T-helper 2 cell treated with Interferon-gamma antibody and Interleukin-4, amounts not matched to agents 5 μg/mL and 100 μg/mL, for 36 hours (primary cell): ENCODE measurements around the gene MRPL55.
"Not testable (repeated sequence)": the region's sequence is repeated elsewhere in the genome, so short reads cannot be mapped to it uniquely, and the experiment has no call there.

Experiments
- DNase-seq: peaks from one replicate; pipeline ENCODE4 v3.0.0; 2021; ENCODE audit warnings: low spot score
- H3K27ac Mint-ChIP-seq: one replicate; pipeline ENCODE4 v1.8.0; 2021; ENCODE audit warnings: mild to moderate bottlenecking, mixed read lengths
- H3K27me3 Mint-ChIP-seq: one replicate; pipeline ENCODE4 v1.8.0; 2021; ENCODE audit warnings: low read depth, mixed read lengths
- H3K36me3 Mint-ChIP-seq: one replicate; pipeline ENCODE4 v1.8.0; 2021; ENCODE audit warnings: low read depth, mixed read lengths
- H3K4me1 Mint-ChIP-seq: one replicate; pipeline ENCODE4 v1.8.0; 2021; ENCODE audit warnings: low read depth, mixed read lengths
- H3K4me3 Mint-ChIP-seq: one replicate; pipeline ENCODE4 v1.8.0; 2022; ENCODE audit warnings: mild to moderate bottlenecking, moderate library complexity, mixed read lengths
- H3K9me3 Mint-ChIP-seq: one replicate; pipeline ENCODE4 v1.8.0; 2021; ENCODE audit warnings: mixed read lengths

The MRPL55 gene

DNA sequence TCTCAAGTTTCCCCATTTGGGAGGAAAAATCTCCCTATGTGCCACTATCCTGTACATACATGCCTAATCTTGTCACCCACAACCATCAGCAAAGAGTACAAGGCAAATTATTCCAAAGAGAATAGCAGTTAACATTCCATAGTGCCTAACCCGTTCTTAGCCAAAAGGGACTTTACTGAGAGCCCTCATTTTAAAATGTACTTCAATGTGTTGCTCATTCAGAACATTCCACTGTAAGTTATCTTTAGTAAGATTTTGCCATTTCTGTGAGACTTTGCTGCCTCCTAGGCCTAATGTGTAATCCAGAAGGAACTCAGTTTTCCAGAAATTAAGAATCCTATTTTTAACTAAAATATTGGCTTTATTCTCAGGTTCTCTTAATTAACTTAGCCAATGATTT lies 11.3 kb upstream of the MRPL55 start:
- H3K27ac Mint-ChIP-seq: no peak overlapping the region
- H3K9me3 Mint-ChIP-seq: peaks cover 21% of the 10 kb centered on the region
- H3K36me3 Mint-ChIP-seq: peaks cover 7% of the 10 kb centered on the region
- no peak for DNase-seq
- H3K27me3 Mint-ChIP-seq: no peaks in the 10 kb centered on the region
- peaks cover 4% of the 10 kb centered on the region for H3K4me1 Mint-ChIP-seq
- no peak overlapping the region for H3K4me3 Mint-ChIP-seq

DNA sequence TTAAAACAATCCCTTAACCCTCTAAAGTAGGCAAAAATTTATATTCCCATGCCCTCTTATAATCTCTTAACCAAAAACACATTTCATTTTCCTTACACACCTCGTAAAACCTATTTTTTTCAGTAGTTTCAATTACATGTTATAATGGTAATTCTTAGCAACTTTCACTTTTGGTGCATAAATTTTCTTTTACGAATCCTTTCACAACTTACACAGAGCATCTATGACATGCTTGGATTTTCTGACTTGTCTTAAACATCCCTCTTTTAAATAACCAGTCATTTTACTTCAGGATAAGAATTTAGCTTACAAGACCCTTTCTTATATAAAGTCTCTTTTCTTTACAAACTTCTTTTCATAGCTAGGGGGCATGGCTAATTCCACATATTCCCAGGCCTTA lies 8.9 kb upstream of the MRPL55 start:
- Mint-ChIP-seq H3K27me3 (no peaks in the 10 kb centered on the region), H3K27ac (no peak overlapping the region), H3K36me3 (peaks cover 7% of the 10 kb centered on the region), H3K9me3 (peaks cover 21% of the 10 kb centered on the region), H3K4me3 (no peak overlapping the region), H3K4me1 (peaks cover 4% of the 10 kb centered on the region)
- no peak for DNase-seq

DNA sequence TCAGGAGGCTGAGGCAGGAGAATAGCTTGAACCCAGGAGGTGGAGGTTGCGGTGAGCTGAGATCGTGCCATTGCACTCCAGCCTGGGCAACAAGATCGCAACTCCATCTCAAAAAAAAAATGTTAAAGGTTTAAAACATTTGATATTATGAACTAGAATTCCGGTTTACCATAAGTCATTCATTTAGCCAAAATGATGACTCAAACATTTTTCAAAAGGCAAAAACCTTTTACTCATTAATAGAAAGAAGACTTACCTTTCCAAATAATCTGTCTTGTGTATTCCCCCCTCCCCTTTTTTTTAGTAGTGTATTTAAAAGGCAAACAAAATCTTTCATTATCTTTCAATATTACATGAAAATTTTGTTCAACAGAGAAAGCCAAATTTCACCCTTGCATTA lies 8.2 kb upstream of the MRPL55 start:
- no peak overlapping the region for H3K27ac Mint-ChIP-seq
- DNase-seq: no peak
- H3K27me3 Mint-ChIP-seq: no peaks in the 10 kb centered on the region
- peaks cover 4% of the 10 kb centered on the region for H3K4me1 Mint-ChIP-seq
- peaks cover 21% of the 10 kb centered on the region for H3K9me3 Mint-ChIP-seq
- H3K4me3 Mint-ChIP-seq: no peak overlapping the region
- H3K36me3 Mint-ChIP-seq: peaks cover 7% of the 10 kb centered on the region

DNA sequence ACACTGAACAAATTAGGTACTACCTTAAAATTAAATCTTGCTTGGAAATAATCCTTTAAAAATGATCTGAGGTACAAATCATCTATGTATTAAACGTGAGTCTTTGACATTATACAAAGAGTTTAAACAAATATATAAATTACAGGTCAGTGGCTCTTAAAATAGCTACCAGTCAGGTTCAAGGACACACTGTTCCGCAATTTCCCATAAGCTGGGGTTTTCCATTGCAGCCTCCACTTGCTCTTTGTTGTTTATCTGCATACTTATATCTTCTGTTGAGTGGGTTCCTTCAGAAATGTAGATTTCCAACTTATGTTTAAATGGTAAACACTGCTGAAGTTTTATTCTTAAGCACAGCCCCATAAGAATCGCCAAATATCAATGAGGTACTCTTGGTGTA lies 5.7 kb upstream of the MRPL55 start:
- Mint-ChIP-seq H3K4me1 (peaks cover 7% of the 10 kb centered on the region), H3K27ac (no peak overlapping the region), H3K9me3 (peaks cover 16% of the 10 kb centered on the region), H3K36me3 (peaks cover 7% of the 10 kb centered on the region), H3K27me3 (no peaks in the 10 kb centered on the region), H3K4me3 (no peak overlapping the region)
- DNase-seq: no peak

DNA sequence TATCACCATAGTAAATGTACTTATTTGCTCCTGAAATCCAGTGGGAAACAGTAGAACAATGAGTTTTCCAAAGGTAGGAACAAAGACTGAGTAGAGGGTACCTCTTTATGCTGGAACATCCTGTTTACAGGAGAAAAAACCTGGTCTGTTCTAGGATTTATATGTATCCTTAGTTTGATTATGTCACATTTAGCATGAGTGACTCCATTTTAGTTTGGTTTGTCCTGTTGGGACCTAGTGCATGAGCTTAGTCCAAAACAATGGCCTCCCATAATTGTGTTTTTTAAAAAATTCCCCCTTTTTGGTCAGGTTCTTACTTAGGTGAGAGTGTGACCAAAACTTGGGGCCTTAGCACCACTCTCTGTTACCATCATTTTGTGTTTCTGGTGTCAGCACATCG lies 3.5 kb upstream of the MRPL55 start:
- H3K4me3 Mint-ChIP-seq: no peak overlapping the region
- H3K4me1 Mint-ChIP-seq: peaks cover 16% of the 10 kb centered on the region
- no peak for DNase-seq
- no peaks in the 10 kb centered on the region for H3K27me3 Mint-ChIP-seq
- H3K36me3 Mint-ChIP-seq: peaks cover 5% of the 10 kb centered on the region
- no peak overlapping the region for H3K27ac Mint-ChIP-seq
- peaks cover 3% of the 10 kb centered on the region for H3K9me3 Mint-ChIP-seq

DNA sequence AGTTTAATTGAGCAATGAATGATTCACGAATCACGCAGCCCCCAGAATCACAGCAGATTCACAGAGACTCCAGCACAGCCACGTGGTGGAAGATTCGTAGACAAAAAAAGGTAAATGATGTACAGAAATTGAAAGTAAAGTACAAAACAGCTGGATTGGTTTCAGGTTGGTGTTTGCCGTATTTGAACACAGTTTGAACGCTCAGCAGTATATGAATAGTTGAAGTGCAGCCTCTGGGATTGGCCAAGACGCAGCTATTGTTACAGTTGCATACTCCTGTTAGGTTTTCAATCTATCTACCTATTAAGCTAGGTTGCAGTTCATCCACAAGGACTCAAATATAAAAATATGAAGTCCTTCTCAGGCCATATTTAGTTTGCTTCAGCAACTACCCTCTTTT lies 3.1 kb upstream of the MRPL55 start:
- Mint-ChIP-seq H3K36me3 (peaks cover 3% of the 10 kb centered on the region), H3K9me3 (no peaks in the 10 kb centered on the region), H3K4me1 (peaks cover 16% of the 10 kb centered on the region), H3K27ac (no peak overlapping the region), H3K27me3 (no peaks in the 10 kb centered on the region), H3K4me3 (no peak overlapping the region)
- no peak for DNase-seq

DNA sequence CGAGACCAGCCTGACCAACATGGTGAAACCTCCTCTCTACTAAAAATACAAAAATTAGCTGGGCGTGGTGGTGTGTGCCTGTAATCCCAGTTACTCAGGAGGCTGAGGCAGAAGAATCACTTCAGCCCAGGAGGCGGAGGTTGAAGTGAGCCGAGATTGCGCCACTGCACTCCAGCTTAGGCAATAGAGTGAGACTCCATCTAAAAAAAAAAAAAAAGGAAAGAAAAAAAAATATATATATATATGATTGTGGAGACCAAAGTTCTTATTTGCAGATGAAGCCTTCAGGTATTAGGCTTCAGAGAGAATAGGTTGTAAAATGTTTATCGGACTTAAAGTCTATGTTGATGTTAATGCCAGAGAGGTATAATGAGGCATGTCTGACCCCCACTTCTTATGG lies 2.2 kb upstream of the MRPL55 start:
- H3K9me3 Mint-ChIP-seq, H3K27me3 Mint-ChIP-seq, DNase-seq, H3K36me3 Mint-ChIP-seq, H3K4me3 Mint-ChIP-seq, H3K27ac Mint-ChIP-seq: not testable (repeated sequence)
- peaks cover 16% of the 10 kb centered on the region for H3K4me1 Mint-ChIP-seq

DNA sequence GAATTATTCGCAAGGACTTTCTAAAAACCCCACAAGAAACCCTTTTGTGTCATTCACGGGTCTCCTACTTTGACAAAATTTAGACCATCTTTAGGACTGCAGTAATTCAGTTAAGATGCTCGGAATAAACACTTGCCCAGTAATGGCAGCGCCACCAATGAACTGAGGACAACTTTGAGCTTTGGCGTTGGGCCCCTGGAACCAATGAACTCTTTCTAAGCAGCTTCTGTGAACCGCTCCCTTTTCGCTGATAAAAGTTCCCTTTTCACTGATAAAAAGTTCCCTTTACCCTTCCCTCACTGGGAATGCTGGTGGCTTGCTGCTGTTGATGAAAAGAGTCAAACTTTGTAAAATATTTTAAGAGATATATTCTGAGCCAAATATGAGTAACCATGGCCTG lies 1.5 kb upstream of the MRPL55 start:
- DNase-seq: no peak
- Mint-ChIP-seq H3K4me1 (peaks cover 16% of the 10 kb centered on the region), H3K27me3 (no peaks in the 10 kb centered on the region), H3K4me3 (peak overlapping the region; percentile 7), H3K27ac (no peak overlapping the region), H3K36me3 (peaks cover 6% of the 10 kb centered on the region), H3K9me3 (no peaks in the 10 kb centered on the region)

DNA sequence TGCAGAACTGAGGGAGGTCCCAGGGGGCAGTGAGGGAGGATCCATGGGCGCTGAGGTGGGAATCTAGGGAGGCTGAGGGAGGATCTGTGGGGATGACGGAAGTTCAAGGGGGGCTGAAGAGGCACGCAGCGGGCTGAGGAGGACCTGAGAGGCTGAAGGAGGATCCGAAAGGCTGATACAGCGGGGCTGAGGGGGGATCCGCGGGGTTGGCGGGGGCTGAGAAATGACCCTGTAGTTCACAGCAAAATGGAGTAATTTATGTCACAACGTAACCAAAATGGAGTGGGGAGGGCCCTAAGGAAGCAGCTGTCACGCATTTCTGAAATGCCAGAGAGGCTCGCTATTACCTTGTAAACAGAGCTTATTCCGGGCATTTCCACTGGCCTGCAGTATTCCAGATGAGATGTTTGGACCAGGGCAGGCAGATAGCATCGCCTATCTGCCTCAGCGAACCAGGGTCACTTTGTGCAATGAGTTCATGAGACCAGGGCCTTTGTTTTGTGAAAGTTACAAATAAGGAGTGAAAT lies 926 bp upstream of the MRPL55 start:
- Mint-ChIP-seq H3K27me3 (no peaks in the 10 kb centered on the region), H3K4me3 (peak overlapping the region; percentile 92), H3K9me3 (no peaks in the 10 kb centered on the region), H3K36me3 (peaks cover 6% of the 10 kb centered on the region), H3K27ac (peak overlapping the region; percentile 95), H3K4me1 (peaks cover 16% of the 10 kb centered on the region)
- no peak for DNase-seq

DNA sequence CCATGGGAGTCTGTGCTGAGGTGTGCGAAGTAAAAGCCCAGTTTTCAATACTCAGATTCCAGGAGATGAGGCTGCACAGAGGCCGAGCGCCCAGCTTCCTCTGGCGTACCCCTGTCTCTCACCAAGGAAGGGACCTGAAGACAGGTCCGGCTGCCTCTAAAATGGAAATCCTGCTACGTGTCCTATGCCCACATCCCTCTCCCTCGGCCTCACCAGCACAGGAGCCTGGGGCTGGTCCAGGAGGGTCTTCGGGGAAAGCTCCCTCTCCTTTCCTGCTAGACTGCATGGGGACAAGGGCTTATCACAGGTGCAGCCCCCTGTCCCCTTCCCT lies 392 bp downstream of the MRPL55 start:
- no peak for DNase-seq
- Mint-ChIP-seq H3K4me3 (peak overlapping the region; percentile 92), H3K27me3 (no peaks in the 10 kb centered on the region), H3K9me3 (no peaks in the 10 kb centered on the region), H3K27ac (peak overlapping the region; percentile 95), H3K36me3 (peaks cover 6% of the 10 kb centered on the region), H3K4me1 (peaks cover 24% of the 10 kb centered on the region)

DNA sequence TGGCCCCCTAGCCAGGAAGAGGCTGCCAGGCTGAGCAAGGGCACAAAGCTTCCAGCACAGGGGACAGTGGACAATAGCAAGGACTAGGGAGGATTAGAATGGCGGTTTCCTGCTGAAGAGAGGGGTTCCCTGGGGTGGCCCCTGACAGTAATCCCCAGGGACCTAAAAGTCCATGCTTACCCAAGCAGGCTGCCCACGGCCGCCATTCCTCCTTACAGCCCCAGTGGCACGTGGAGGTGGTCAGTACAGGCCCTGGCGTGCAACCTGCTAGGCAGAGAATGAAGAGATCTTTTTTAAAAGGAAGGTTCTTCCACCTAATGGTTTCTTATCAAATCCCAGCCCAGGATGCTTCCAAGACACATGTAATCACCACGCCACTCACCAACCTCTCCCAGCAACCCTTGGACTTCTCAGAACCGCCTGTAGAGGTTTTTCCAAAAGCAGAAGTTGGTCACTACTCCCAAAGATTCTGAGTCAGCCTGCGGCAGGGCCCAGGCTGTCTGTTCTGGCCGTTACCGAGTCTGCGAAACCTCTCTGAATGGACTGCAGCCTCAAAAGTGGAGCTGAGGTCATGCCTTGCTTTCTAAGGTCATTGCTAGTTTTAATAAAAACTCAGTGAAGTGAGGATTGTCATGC lies 926 bp downstream of the MRPL55 start:
- H3K9me3 Mint-ChIP-seq: no peaks in the 10 kb centered on the region
- peaks cover 29% of the 10 kb centered on the region for H3K4me1 Mint-ChIP-seq
- H3K27me3 Mint-ChIP-seq: no peaks in the 10 kb centered on the region
- H3K36me3 Mint-ChIP-seq: peaks cover 8% of the 10 kb centered on the region
- no peak for DNase-seq
- H3K27ac Mint-ChIP-seq: peak overlapping the region; percentile 95
- H3K4me3 Mint-ChIP-seq: peak overlapping the region; percentile 92

DNA sequence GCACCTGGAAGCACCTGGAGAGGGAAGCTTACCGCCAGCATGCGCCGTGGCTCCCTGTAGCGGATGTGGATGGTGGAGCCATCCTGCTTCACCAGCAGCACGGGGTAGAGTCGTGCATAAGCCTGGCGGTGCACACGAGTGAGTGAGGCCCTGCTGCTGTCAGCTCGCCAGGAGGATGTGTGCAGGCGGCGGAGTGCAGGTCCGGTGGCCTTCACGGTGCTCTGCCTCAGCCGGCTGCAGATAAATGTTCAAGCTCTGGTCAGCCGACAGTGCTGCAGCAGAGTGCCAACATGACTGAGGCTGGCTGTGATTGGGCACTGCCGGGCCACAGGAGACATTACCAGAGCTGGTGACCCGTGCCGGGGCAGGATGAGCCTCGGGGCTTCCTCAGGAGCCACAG lies 1.5 kb downstream of the MRPL55 start:
- no peaks in the 10 kb centered on the region for H3K9me3 Mint-ChIP-seq

DNA sequence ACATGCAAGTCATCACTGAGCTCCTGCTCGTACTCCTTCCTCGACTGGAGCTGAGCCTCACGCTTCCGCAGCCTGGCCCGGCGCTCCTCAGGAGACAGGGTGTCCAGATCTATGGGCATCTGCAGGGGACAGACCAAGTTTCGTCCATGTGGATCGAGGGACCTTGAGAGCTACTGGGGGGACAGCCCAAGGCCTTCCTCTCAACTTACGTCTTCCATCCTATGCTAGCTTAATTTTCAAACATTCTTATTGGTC lies 2.4 kb downstream of the MRPL55 start:
- no peak overlapping the region for H3K27ac Mint-ChIP-seq
- H3K36me3 Mint-ChIP-seq: peaks cover 8% of the 10 kb centered on the region
- H3K27me3 Mint-ChIP-seq: no peaks in the 10 kb centered on the region
- H3K4me1 Mint-ChIP-seq: peaks cover 29% of the 10 kb centered on the region
- peak overlapping the region; percentile 27 for H3K4me3 Mint-ChIP-seq
- H3K9me3 Mint-ChIP-seq: no peaks in the 10 kb centered on the region
- DNase-seq: no peak

More for the DNA sequence above, 1.5 kb downstream of the MRPL55 start:
- peak overlapping the region; percentile 92 for H3K4me3 Mint-ChIP-seq
- peaks cover 29% of the 10 kb centered on the region for H3K4me1 Mint-ChIP-seq
- peak overlapping the region; percentile 95 for H3K27ac Mint-ChIP-seq
- DNase-seq: no peak
- no peaks in the 10 kb centered on the region for H3K27me3 Mint-ChIP-seq
- H3K36me3 Mint-ChIP-seq: peaks cover 8% of the 10 kb centered on the region

DNA sequence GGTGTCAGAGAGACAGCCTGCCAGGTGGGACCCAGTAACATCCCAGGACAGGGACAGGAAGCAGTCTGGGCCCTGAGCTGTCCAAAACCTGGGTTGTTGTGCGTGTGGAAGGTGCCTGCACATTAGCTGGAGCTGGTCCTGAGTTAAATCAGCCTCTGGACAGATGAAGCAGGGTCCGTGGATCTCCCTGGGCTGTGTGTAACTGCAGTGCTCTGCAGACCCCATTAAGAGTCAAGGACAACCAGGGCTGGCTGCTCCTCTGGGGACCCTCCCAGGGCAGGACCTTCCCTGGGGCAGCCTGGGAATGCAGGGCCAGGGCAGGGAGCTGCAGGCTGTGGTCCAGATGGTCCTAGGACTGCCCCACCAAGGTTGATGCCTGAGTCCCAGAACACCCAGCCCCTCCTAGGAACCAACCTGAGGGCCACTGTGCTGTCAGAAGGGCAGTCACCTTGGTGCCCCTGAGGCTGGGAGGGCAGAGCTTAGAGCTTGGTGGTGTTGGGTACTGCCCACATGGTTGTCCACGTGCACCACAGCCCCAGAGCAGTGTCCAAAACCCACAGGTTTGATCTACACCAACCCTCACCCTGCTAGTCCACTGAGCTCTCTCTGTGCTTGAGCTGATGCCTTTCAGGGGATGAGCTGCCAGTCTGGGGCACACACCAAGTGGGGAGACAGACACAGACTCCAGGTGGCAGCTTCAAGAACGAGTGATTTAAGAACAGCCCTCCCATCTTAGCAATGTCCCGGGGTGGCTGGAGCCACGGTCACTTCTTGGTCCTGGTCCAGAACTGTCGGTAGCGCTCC lies 2.9 kb downstream of the MRPL55 start:
- peaks cover 10% of the 10 kb centered on the region for H3K36me3 Mint-ChIP-seq
- H3K27me3 Mint-ChIP-seq: no peaks in the 10 kb centered on the region
- H3K4me1 Mint-ChIP-seq: peaks cover 33% of the 10 kb centered on the region
- DNase-seq: no peak
- peak overlapping the region; percentile 27 for H3K4me3 Mint-ChIP-seq
- peak overlapping the region; percentile 55 for H3K27ac Mint-ChIP-seq
- no peaks in the 10 kb centered on the region for H3K9me3 Mint-ChIP-seq
